Neutrophil (primary cell): ENCODE results near the gene GRM6.
A peak's percentile ranks its signal among the peaks of the same experiment; 100 is the strongest.

Source experiments
- H3K27ac ChIP-seq: fragments of 200-600 bp; sonication (generic); 2 replicates; pipeline ENCODE4 v1.5.1; 2016; ENCODE audit warnings: mild to moderate bottlenecking, moderate library complexity
- H3K27me3 ChIP-seq: fragments of 200-600 bp; sonication (generic); 2 replicates; pipeline ENCODE4 v1.6.0; 2016; ENCODE audit warnings: mild to moderate bottlenecking
- H3K36me3 ChIP-seq: fragments of 200-600 bp; sonication (generic); 2 replicates; pipeline ENCODE4 v1.5.1; 2017
- H3K4me1 ChIP-seq, 2 experiments: fragments of 200-600 bp in 1 of 2; sonication (generic) in 1 of 2; 1 replicate in 1 of 2; 2 replicates in 1 of 2; pipeline versions ENCODE4 v1.5.1 to v1.6.1; 2013 to 2016; ENCODE audit warnings: low read depth in 1 of 2, low read length in 1 of 2, mild to moderate bottlenecking in 1 of 2, moderate library complexity in 1 of 2; ENCODE audit not compliant: control insufficient read depth in 1 of 2, insufficient read depth in 1 of 2
- H3K4me3 ChIP-seq, 2 experiments: fragments of 200-600 bp in 1 of 2; sonication (generic) in 1 of 2; 1 replicate in 1 of 2; 2 replicates in 1 of 2; pipeline ENCODE4 v1.5.1; 2013 to 2016; ENCODE audit warnings: low read depth in 1 of 2, low read length in 1 of 2, mild to moderate bottlenecking in 1 of 2, moderate library complexity in 1 of 2
- H3K9me3 ChIP-seq: fragments of 200-600 bp; sonication (generic); 2 replicates; pipeline ENCODE4 v1.5.1; 2016
- CTCF ChIP-seq: fragments of 200-600 bp; sonication (generic); IDR thresholded peaks from 2 replicates; pipeline ENCODE4 v1.5.1; 2016; ENCODE audit warnings: antibody characterized with exemption

The GRM6 gene

GRCh38 chr5:178994580-178995340, at the start of gene GRM6:
GRM6 (minus strand) TSS chr5:178995320; CDS start chr5:178994944, 376 bp downstream.
- Histone ChIP-seq H3K27me3 (peaks cover 53% of the 10 kb centered on the region), H3K9me3 (no peaks in the 10 kb centered on the region), H3K36me3 (no peaks in the 10 kb centered on the region), H3K4me3 (no peak within 1 kb of the TSS), H3K4me1 (no peaks in the 10 kb centered on the region), H3K27ac (no peak within 1 kb of the TSS)
- TF ChIP-seq CTCF, result no peak

GRCh38 chr5:179044765-179045164, 49.6 kb upstream of the GRM6 start:
- H3K27me3 ChIP-seq, result no peaks in the 10 kb centered on the region
- H3K9me3 ChIP-seq, result no peaks in the 10 kb centered on the region
- H3K36me3 ChIP-seq, result no peaks in the 10 kb centered on the region
- TF ChIP-seq CTCF, result no peak
- H3K4me1 ChIP-seq, result no peaks in the 10 kb centered on the region
- no peak overlapping the region for H3K27ac ChIP-seq
- H3K4me3 ChIP-seq, result no peak overlapping the region

DNA sequence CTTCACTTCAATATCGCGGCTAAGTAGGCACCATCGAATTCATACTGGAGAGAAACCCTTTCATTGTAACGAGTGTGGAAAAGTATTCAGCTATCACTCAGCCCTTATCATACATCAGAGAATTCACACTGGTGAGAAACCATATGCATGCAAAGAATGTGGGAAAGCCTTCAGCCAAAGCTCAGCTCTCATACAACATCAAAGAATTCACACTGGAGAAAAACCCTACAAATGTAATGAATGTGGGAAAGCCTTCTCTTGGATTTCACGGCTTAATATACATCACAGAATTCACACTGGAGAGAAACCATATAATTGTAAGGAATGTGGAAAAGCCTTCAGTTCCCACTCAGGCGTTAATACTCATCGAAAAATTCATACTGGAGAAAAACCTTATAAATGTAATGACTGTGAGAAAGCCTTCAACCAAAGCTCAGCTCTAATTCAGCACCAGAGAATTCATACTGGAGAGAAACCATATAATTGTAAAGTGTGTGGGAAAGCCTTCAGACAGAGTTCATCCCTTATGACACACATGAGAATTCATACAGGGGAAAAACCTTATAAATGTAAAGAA, 38.0 kb upstream of the GRM6 start:
- Histone ChIP-seq H3K9me3 (peaks cover 61% of the 10 kb centered on the region), H3K4me3 (no peak overlapping the region), H3K27ac (no peak overlapping the region), H3K4me1 (no peaks in the 10 kb centered on the region), H3K27me3 (no peaks in the 10 kb centered on the region), H3K36me3 (peaks cover 9% of the 10 kb centered on the region)
- no peak for TF ChIP-seq CTCF

DNA sequence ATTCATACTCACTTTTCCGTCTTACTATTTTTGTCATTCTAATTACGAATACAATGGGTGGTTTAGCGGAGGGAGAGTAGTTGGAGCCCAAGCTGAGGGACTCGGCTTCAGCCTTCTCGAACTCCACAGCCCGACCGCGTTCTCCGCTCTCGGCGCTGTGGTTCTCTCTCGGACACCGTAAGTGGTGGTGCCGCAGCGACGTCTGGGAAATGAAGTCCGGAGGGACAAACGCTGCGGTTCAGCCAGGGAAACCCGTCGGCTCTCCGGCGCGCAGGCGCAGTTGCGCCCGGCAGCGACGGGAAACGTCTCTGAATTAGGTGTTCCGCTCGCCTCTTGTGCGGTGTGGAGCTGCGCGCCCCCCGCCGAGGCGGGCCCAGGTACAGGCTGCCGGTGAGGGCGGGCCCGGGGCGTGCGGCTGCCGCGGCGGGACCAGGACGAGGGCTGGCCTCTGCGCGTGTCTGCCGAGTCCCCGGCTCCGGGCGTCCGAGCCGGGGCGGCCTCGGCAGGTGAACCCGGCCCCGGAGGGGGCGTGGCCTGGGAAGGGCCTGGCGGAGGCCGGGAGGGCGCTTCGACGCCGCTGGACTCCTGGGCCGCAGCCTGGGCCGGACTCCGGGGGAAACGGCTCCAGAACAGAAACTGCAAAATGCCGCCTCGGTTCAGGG, 28.5 kb upstream of the GRM6 start, which contains the start of gene ZNF879:
ZNF879 (plus strand) TSS at position 277 of the 662 bp plus-strand sequence. CDS start 1,201 bp downstream, outside the sequence.
- H3K9me3 ChIP-seq, result peaks cover 3% of the 10 kb centered on the region
- H3K36me3 ChIP-seq, result peaks cover 18% of the 10 kb centered on the region
- no peak for TF ChIP-seq CTCF
- H3K4me3 ChIP-seq, result peak within 1 kb of the TSS; percentile 64 to 79
- peaks cover 19% of the 10 kb centered on the region for H3K27me3 ChIP-seq
- peak within 1 kb of the TSS; percentile 70 for H3K27ac ChIP-seq
- peaks cover 0 to 10% of the 10 kb centered on the region in 2 experiments for H3K4me1 ChIP-seq

DNA sequence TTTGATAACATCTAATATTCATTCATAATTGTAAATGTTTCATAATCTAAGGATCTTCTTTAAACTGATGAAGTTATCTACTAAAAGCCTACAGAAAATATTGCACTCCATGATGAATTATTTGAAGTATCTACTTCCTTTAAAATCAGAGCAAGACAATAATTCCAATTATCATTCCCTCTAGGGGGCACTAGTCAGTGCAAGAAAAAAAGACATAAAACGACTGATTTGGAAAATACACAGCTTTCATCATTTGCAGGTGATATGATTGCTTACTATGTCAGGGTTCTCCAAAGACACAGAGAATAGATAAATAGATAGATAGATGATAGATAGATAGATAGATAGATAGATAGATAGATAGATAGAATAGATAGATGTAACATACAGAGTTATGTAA, 13.5 kb upstream of the GRM6 start:
- Histone ChIP-seq H3K9me3 (no peaks in the 10 kb centered on the region), H3K27ac (no peak overlapping the region), H3K4me3 (no peak overlapping the region), H3K36me3 (no peaks in the 10 kb centered on the region), H3K4me1 (no peaks in the 10 kb centered on the region), H3K27me3 (no peaks in the 10 kb centered on the region)
- TF ChIP-seq CTCF, result no peak
